Gastroesophageal sphincter (tissue), 3 donors: ENCODE measurements around the gene VWA8.

Source experiments
- POLR2AphosphoS5 ChIP-seq: sonication (generic); formaldehyde crosslinking; IDR thresholded peaks from one replicate; pipeline ENCODE4 v1.6.1; 2017; ENCODE audit warnings: antibody characterized with exemption
- TF ChIP-seq, protein P1 (sequence below), 4 experiments: fragments of 200-600 bp in 2 of 4; fragments of 450-650 bp in 2 of 4; sonication (generic) in 1 of 4; IDR thresholded peaks; one replicate each; pipeline ENCODE4 v1.5.1; 2017 to 2019; ENCODE audit warnings: antibody characterized with exemption in 4 of 4, mild to moderate bottlenecking in 2 of 4, moderate library complexity in 2 of 4

DNA sequence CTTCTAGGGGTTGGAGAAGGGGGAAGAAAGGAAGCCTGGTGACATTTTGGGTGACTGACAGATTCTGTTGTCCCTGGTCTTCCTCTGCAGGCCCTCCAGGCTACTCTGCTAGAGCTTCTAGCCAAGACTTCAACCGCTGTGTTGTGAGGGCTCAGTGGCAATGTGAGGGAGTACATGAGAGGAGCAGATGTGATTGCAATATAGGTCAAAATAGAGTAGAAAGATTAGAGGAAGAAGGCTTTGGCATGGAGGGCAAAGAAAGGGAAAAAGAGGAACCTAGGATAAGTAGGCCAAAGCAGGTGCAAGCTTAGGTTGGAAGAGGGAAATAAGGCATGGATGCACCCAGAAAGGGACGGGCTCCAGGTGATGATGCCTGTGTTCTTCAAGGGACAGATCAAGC, 286.7 kb downstream of the VWA8 start:
- TF ChIP-seq, protein P1, sequence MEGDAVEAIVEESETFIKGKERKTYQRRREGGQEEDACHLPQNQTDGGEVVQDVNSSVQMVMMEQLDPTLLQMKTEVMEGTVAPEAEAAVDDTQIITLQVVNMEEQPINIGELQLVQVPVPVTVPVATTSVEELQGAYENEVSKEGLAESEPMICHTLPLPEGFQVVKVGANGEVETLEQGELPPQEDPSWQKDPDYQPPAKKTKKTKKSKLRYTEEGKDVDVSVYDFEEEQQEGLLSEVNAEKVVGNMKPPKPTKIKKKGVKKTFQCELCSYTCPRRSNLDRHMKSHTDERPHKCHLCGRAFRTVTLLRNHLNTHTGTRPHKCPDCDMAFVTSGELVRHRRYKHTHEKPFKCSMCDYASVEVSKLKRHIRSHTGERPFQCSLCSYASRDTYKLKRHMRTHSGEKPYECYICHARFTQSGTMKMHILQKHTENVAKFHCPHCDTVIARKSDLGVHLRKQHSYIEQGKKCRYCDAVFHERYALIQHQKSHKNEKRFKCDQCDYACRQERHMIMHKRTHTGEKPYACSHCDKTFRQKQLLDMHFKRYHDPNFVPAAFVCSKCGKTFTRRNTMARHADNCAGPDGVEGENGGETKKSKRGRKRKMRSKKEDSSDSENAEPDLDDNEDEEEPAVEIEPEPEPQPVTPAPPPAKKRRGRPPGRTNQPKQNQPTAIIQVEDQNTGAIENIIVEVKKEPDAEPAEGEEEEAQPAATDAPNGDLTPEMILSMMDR (IDR thresholded peaks at IDR 0.05), result no peak
- no peak for TF ChIP-seq POLR2AphosphoS5
